Neural cell (in vitro differentiated cells): ENCODE data around the gene ZBTB8A. TPM values are rescaled to one million over a fixed set of nuclear protein-coding genes. Genes with fewer than 3 reads are reported as not detected.

ENCODE experiments used
- H2AFZ ChIP-seq: fragments of 200-600, 300-800 bp; sonication (generic), shearing (Covaris generic); 2 replicates; pipeline ENCODE4 v1.6.0; 2014; ENCODE audit warnings: low read depth, mild to moderate bottlenecking, antibody characterized with exemption, low read length, moderate library complexity
- H3F3A ChIP-seq: fragments of 200-600 bp; shearing (Covaris generic); 2 replicates; pipeline ENCODE4 v1.6.1; 2016; ENCODE audit warnings: mild to moderate bottlenecking, moderate library complexity, mixed read lengths, antibody characterized with exemption, low read length; ENCODE audit not compliant: insufficient read depth, poor library complexity, severe bottlenecking
- H3K27ac ChIP-seq: fragments of 200-600, 300-800 bp; sonication (generic), shearing (Covaris generic); 2 replicates; pipeline ENCODE4 v1.5.1; 2014; ENCODE audit warnings: mild to moderate bottlenecking, low read length, moderate library complexity
- H3K27me3 ChIP-seq: fragments of 300-800, 200-600 bp; sonication (generic), shearing (Covaris generic); 2 replicates; pipeline ENCODE4 v1.6.0; 2014; ENCODE audit warnings: mild to moderate bottlenecking, low read depth, low read length, moderate library complexity; ENCODE audit not compliant: insufficient read depth
- H3K36me3 ChIP-seq: fragments of 300-800, 200-600 bp; sonication (generic), shearing (Covaris generic); 2 replicates; pipeline ENCODE4 v1.5.1; 2014; ENCODE audit warnings: mild to moderate bottlenecking, antibody characterized with exemption, low read length, moderate library complexity; ENCODE audit not compliant: insufficient read depth
- H3K4me2 ChIP-seq: fragments of 300-800, 200-600 bp; sonication (generic), shearing (Covaris generic); 2 replicates; pipeline ENCODE4 v1.6.0; 2014; ENCODE audit warnings: mild to moderate bottlenecking, low read length
- H3K4me3 ChIP-seq: fragments of 300-800, 200-600 bp; sonication (generic), shearing (Covaris generic); 2 replicates; pipeline ENCODE4 v1.5.1; 2014; ENCODE audit warnings: mild to moderate bottlenecking, low read length, moderate library complexity
- H3K79me2 ChIP-seq: fragments of 200-600 bp; shearing (Covaris generic); replicated peaks from 2 replicates; pipeline ENCODE4 v1.6.0; 2014; ENCODE audit warnings: mild to moderate bottlenecking, low read length, moderate library complexity; ENCODE audit not compliant: insufficient read depth
- H3K9ac ChIP-seq: fragments of 300-800, 200-600 bp; sonication (generic), shearing (Covaris generic); 2 replicates; pipeline ENCODE4 v1.6.1; 2016; ENCODE audit warnings: mild to moderate bottlenecking, low read length, mixed read lengths
- H3K9me2 ChIP-seq: fragments of 200-600 bp; shearing (Covaris generic); 2 replicates; pipeline ENCODE4 v1.6.1; 2016; ENCODE audit warnings: mild to moderate bottlenecking, low read length, mixed read lengths; ENCODE audit not compliant: insufficient read depth
- H3K9me3 ChIP-seq: fragments of 200-600, 300-800 bp; sonication (generic), shearing (Covaris generic); 2 replicates; pipeline ENCODE4 v1.6.1; 2016; ENCODE audit warnings: mild to moderate bottlenecking, mixed run types, low read length, moderate library complexity, mixed read lengths
- H4K20me1 ChIP-seq: fragments of 200-600 bp; shearing (Covaris generic); 2 replicates; pipeline ENCODE4 v1.6.1; 2016; ENCODE audit warnings: mild to moderate bottlenecking, mixed run types; ENCODE audit not compliant: insufficient read depth
- EP300 ChIP-seq: fragments of 450-650 bp; conservative IDR thresholded peaks from 2 replicates; pipeline ENCODE4 v1.6.1; 2014; ENCODE audit warnings: antibody characterized with exemption, mild to moderate bottlenecking, moderate library complexity; ENCODE audit not compliant: poor library complexity, severe bottlenecking
- EZH2 ChIP-seq: fragments of 200-600, 300-800 bp; shearing (Covaris generic), sonication (generic); IDR thresholded peaks from 2 replicates; pipeline ENCODE4 v1.6.1; 2014; ENCODE audit warnings: antibody characterized with exemption, low read length, borderline replicate concordance, mild to moderate bottlenecking; ENCODE audit not compliant: insufficient read depth, poor library complexity, severe bottlenecking
- MXI1 ChIP-seq: fragments of 450-650 bp; conservative IDR thresholded peaks from 2 replicates; pipeline ENCODE4 v1.6.1; 2014; ENCODE audit warnings: antibody characterized with exemption, mild to moderate bottlenecking; ENCODE audit not compliant: poor library complexity, severe bottlenecking
- POLR2AphosphoS5 ChIP-seq: IDR thresholded peaks from 2 replicates; pipeline ENCODE4 v1.6.1; 2012
- RAD21 ChIP-seq: fragments of 450-650 bp; conservative IDR thresholded peaks from 2 replicates; pipeline ENCODE4 v1.6.1; 2014; ENCODE audit warnings: antibody characterized with exemption, mild to moderate bottlenecking, moderate library complexity
- SMC3 ChIP-seq: fragments of 450-650 bp; conservative IDR thresholded peaks from 2 replicates; pipeline ENCODE4 v1.6.1; 2014; ENCODE audit warnings: antibody characterized with exemption, mild to moderate bottlenecking, moderate library complexity; ENCODE audit not compliant: poor library complexity
- TAF1 ChIP-seq: IDR thresholded peaks from 2 replicates; pipeline ENCODE4 v1.6.1; 2012; ENCODE audit warnings: low read depth
- polyA plus RNA-seq: library from polyadenylated mRNA; depleted of rRNA; stranded (reverse); fragments of >200 nt; gene quantifications from 2 replicates; pipeline ENCODE4 v1.2.3, GENCODE V29; 2014
- TF ChIP-seq, protein P1 (sequence below): fragments of 450-650 bp; IDR thresholded peaks from 2 replicates; pipeline ENCODE4 v1.5.1; 2014; ENCODE audit warnings: antibody characterized with exemption, mild to moderate bottlenecking, moderate library complexity; ENCODE audit not compliant: poor library complexity, severe bottlenecking
- TF ChIP-seq, protein P2 (sequence below): IDR thresholded peaks from 2 replicates; pipeline ENCODE4 v1.6.1; 2012; ENCODE audit warnings: borderline replicate concordance

ZBTB8A gene
- polyA plus RNA-seq, 1 donor from 2014 or later: 10.1 TPM

DNA sequence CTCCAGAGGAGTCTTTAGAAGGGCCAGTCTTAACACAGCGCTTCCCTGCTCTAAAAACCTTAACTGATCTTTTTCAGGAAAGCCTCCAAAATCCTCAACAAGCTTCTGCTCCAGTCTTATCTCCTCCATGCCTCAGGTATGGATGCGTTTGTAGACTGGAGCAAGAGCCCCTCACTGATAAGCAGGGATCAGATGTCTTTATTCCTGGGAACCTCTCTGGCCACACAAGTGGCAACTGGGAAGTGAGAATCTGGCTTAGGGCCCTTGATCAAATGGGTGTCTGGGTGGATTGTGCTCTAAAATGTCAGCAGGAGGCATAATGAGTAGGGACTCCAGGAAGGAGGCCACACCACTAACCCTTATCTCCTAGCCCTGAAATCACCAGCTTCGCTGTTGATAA is 1.4 kb downstream of the ZBTB8A start:
- Histone ChIP-seq H3K27ac (peak overlapping the region; percentile 72), H3K9me2 (no peaks in the 10 kb centered on the region), H3K36me3 (no peaks in the 10 kb centered on the region), H3K27me3 (no peaks in the 10 kb centered on the region), H3K9me3 (no peaks in the 10 kb centered on the region), H3K4me3 (peak overlapping the region; percentile 75), H2AFZ (no peak overlapping the region), H3K9ac (peak overlapping the region; percentile 74), H3K4me2 (peak overlapping the region; percentile 77), H3F3A (no peaks in the 10 kb centered on the region), H4K20me1 (no peaks in the 10 kb centered on the region), H3K79me2 (peaks cover 36% of the 10 kb centered on the region)
- TF ChIP-seq, protein P1, sequence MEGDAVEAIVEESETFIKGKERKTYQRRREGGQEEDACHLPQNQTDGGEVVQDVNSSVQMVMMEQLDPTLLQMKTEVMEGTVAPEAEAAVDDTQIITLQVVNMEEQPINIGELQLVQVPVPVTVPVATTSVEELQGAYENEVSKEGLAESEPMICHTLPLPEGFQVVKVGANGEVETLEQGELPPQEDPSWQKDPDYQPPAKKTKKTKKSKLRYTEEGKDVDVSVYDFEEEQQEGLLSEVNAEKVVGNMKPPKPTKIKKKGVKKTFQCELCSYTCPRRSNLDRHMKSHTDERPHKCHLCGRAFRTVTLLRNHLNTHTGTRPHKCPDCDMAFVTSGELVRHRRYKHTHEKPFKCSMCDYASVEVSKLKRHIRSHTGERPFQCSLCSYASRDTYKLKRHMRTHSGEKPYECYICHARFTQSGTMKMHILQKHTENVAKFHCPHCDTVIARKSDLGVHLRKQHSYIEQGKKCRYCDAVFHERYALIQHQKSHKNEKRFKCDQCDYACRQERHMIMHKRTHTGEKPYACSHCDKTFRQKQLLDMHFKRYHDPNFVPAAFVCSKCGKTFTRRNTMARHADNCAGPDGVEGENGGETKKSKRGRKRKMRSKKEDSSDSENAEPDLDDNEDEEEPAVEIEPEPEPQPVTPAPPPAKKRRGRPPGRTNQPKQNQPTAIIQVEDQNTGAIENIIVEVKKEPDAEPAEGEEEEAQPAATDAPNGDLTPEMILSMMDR: no peak
- TF ChIP-seq EP300 (no peak), POLR2AphosphoS5 (no peak), MXI1 (no peak), RAD21 (no peak), EZH2 (no peak), SMC3 (no peak)
- TF ChIP-seq, protein P2, sequence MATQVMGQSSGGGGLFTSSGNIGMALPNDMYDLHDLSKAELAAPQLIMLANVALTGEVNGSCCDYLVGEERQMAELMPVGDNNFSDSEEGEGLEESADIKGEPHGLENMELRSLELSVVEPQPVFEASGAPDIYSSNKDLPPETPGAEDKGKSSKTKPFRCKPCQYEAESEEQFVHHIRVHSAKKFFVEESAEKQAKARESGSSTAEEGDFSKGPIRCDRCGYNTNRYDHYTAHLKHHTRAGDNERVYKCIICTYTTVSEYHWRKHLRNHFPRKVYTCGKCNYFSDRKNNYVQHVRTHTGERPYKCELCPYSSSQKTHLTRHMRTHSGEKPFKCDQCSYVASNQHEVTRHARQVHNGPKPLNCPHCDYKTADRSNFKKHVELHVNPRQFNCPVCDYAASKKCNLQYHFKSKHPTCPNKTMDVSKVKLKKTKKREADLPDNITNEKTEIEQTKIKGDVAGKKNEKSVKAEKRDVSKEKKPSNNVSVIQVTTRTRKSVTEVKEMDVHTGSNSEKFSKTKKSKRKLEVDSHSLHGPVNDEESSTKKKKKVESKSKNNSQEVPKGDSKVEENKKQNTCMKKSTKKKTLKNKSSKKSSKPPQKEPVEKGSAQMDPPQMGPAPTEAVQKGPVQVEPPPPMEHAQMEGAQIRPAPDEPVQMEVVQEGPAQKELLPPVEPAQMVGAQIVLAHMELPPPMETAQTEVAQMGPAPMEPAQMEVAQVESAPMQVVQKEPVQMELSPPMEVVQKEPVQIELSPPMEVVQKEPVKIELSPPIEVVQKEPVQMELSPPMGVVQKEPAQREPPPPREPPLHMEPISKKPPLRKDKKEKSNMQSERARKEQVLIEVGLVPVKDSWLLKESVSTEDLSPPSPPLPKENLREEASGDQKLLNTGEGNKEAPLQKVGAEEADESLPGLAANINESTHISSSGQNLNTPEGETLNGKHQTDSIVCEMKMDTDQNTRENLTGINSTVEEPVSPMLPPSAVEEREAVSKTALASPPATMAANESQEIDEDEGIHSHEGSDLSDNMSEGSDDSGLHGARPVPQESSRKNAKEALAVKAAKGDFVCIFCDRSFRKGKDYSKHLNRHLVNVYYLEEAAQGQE: no peak

DNA sequence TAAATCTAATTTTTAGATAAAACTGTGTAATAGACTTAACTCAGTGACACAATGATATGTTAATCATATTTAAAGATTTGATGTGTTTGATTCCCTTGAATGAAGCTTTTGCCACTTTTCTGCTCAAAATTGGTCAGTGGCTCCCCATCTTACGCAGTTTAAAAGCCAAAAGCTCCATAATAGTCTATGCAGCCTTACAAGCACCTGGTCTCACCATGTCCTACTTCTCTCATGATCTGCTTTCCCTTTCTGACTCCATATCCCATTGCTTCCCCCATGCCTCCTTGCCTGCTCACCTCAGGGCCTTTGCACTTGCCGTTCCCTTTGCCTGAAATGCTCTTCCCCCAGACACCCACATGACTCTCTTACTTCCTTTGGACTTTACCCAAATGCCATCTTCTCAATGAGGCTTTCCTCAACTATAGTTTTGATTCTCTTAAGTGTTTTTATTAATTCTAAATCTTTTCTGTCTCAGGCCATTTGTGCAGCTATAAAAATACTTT is 1.9 kb downstream of the ZBTB8A start:
- no peaks in the 10 kb centered on the region for H3K27me3 ChIP-seq
- no peak overlapping the region for H3K27ac ChIP-seq
- H3K9me2 ChIP-seq: no peaks in the 10 kb centered on the region
- no peak overlapping the region for H3K9ac ChIP-seq
- H3F3A ChIP-seq: no peaks in the 10 kb centered on the region
- no peak overlapping the region for H2AFZ ChIP-seq
- TF ChIP-seq TAF1 (no peak), MXI1 (no peak), SMC3 (no peak)
- TF ChIP-seq, protein P2: no peak
- no peaks in the 10 kb centered on the region for H4K20me1 ChIP-seq
- peak overlapping the region; percentile 75 for H3K4me3 ChIP-seq
- no peaks in the 10 kb centered on the region for H3K36me3 ChIP-seq
- no peaks in the 10 kb centered on the region for H3K9me3 ChIP-seq
- no peak overlapping the region for H3K4me2 ChIP-seq
- H3K79me2 ChIP-seq: peaks cover 41% of the 10 kb centered on the region
